OCI-LY1 (cell line): Measurements from ENCODE around the gene ZSWIM8.

ENCODE experiments used
- EZH2 ChIP-seq: fragments of 200-600 bp; sonication (generic), shearing (Covaris generic); IDR thresholded peaks from 2 replicates; pipeline ENCODE4 v1.8.0; 2017; ENCODE audit warnings: borderline replicate concordance, mixed run types, mild to moderate bottlenecking, antibody characterized with exemption, low read length, moderate library complexity, mixed read lengths
- TF ChIP-seq, protein P1 (sequence below): fragments of 200-600 bp; sonication (generic), shearing (Covaris generic); IDR thresholded peaks from 2 replicates; pipeline ENCODE4 v1.5.1; 2017; ENCODE audit warnings: mild to moderate bottlenecking, antibody characterized with exemption, low read length, moderate library complexity, mixed read lengths

- no peak for TF ChIP-seq EZH2
- TF ChIP-seq, protein P1, sequence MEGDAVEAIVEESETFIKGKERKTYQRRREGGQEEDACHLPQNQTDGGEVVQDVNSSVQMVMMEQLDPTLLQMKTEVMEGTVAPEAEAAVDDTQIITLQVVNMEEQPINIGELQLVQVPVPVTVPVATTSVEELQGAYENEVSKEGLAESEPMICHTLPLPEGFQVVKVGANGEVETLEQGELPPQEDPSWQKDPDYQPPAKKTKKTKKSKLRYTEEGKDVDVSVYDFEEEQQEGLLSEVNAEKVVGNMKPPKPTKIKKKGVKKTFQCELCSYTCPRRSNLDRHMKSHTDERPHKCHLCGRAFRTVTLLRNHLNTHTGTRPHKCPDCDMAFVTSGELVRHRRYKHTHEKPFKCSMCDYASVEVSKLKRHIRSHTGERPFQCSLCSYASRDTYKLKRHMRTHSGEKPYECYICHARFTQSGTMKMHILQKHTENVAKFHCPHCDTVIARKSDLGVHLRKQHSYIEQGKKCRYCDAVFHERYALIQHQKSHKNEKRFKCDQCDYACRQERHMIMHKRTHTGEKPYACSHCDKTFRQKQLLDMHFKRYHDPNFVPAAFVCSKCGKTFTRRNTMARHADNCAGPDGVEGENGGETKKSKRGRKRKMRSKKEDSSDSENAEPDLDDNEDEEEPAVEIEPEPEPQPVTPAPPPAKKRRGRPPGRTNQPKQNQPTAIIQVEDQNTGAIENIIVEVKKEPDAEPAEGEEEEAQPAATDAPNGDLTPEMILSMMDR = peak; percentile 28; the same call in 1 of the 2 replicates
These were observed 29.7 kb downstream of the ZSWIM8 start for GRCh38 chr10:73814896-73815718.
